Activated CD8-positive, alpha-beta T cell treated with anti-CD3 and anti-CD28 coated beads, Interleukin-2, amount 10 ng/mL, durations not matched to agents 7 days and 5 days (primary cell): Measurements from ENCODE around the gene TSPAN16. TPM values are rescaled to one million over a fixed set of nuclear protein-coding genes. Genes with fewer than 3 reads are reported as not detected.
"Not testable (repeated sequence)": the region's sequence is repeated elsewhere in the genome, so short reads cannot be mapped to it uniquely, and the experiment has no call there.

Experiments used
- ATAC-seq: fragments of 150-1000 bp; cut with Tn5 transposase; one replicate; pipeline ENCODE4 v1.10.0; 2021; ENCODE audit warnings: moderate library complexity
- CTCF ChIA-PET: fragments of 350-600 bp; sonication (Branson Sonifier 250); formaldehyde crosslinking; loops from one replicate; lab custom pipeline; 2021; ENCODE audit warnings: antibody characterized with exemption; lab: Charles Lee
- POLR2A ChIA-PET: fragments of 350-600 bp; sonication (Branson Sonifier 250); formaldehyde crosslinking; loops from one replicate; lab custom pipeline; 2021; ENCODE audit warnings: antibody characterized with exemption; lab: Charles Lee
- DNase-seq: peaks from one replicate; pipeline ENCODE4 v3.0.0-alpha.2; 2020
- H3K27ac Mint-ChIP-seq: one replicate; pipeline ENCODE4 v1.8.0; 2021; ENCODE audit warnings: mild to moderate bottlenecking, mixed read lengths
- H3K27me3 Mint-ChIP-seq: one replicate; pipeline ENCODE4 v1.8.0; 2021; ENCODE audit warnings: low read depth, mixed read lengths
- H3K36me3 Mint-ChIP-seq: one replicate; pipeline ENCODE4 v1.8.0; 2021; ENCODE audit warnings: low read depth, mixed read lengths
- H3K4me1 Mint-ChIP-seq: one replicate; pipeline ENCODE4 v1.8.0; 2021; ENCODE audit warnings: low read depth, mixed read lengths
- H3K4me3 Mint-ChIP-seq: one replicate; pipeline ENCODE4 v1.8.0; 2021; ENCODE audit warnings: mild to moderate bottlenecking, mixed read lengths
- H3K9me3 Mint-ChIP-seq: one replicate; pipeline ENCODE4 v1.8.0; 2022; ENCODE audit warnings: mixed read lengths; ENCODE audit not compliant: insufficient read depth
- total RNA-seq, 2 experiments: library from RNA; stranded (reverse); gene quantifications; one replicate each; pipeline ENCODE4 v1.2.3, GENCODE V29; 2021

The TSPAN16 gene
- total RNA-seq, 2 experiments from 2014 or later = not detected

GRCh38 chr19:11349171-11349570, 53.2 kb downstream of the TSPAN16 start:
- peaks cover 6% of the 10 kb centered on the region for H3K9me3 Mint-ChIP-seq
- peaks cover 26% of the 10 kb centered on the region for H3K4me1 Mint-ChIP-seq
- ATAC-seq (no peak), DNase-seq (no peak)
- ChIA-PET CTCF (no interaction called here), POLR2A (interaction anchor here (0.8 to 1.1 kb wide), 2 partner anchors 9 to 25 kb away, joined by 3 to 4 read pairs; partner anchors contain the start of gene SWSAP1)
- no peak overlapping the region for H3K4me3 Mint-ChIP-seq
- no peak overlapping the region for H3K27ac Mint-ChIP-seq
- peaks cover 7% of the 10 kb centered on the region for H3K36me3 Mint-ChIP-seq
- H3K27me3 Mint-ChIP-seq = no peaks in the 10 kb centered on the region

GRCh38 chr19:11354102-11354501, 58.1 kb downstream of the TSPAN16 start:
- H3K36me3 Mint-ChIP-seq, H3K27me3 Mint-ChIP-seq, H3K9me3 Mint-ChIP-seq, H3K4me3 Mint-ChIP-seq, ATAC-seq, CTCF ChIA-PET, DNase-seq, H3K27ac Mint-ChIP-seq: not testable (repeated sequence)
- H3K4me1 Mint-ChIP-seq = peaks cover 13% of the 10 kb centered on the region
- POLR2A ChIA-PET = interaction anchor here (0.6 kb wide), 2 partner anchors 95 to 98 kb away, joined by 3 read pairs; no protein-coding TSS in a partner anchor

GRCh38 chr19:11355160-11356073, 59.5 kb downstream of the TSPAN16 start, which contains the start of gene PLPPR2:
TSS of gene PLPPR2 (plus strand) at chr19:11355432. CDS start at chr19:11357674, 2,242 bp downstream.
- peaks cover 10% of the 10 kb centered on the region for H3K27me3 Mint-ChIP-seq
- ATAC-seq = peak; percentile 91
- POLR2A ChIA-PET = no interaction called here
- no peaks in the 10 kb centered on the region for H3K36me3 Mint-ChIP-seq
- CTCF ChIA-PET = no interaction called here
- no peak within 1 kb of the TSS for H3K27ac Mint-ChIP-seq
- H3K4me3 Mint-ChIP-seq = peak within 1 kb of the TSS; percentile 8
- H3K4me1 Mint-ChIP-seq = peaks cover 13% of the 10 kb centered on the region
- no peaks in the 10 kb centered on the region for H3K9me3 Mint-ChIP-seq
- DNase-seq = peak; percentile 85

DNA sequence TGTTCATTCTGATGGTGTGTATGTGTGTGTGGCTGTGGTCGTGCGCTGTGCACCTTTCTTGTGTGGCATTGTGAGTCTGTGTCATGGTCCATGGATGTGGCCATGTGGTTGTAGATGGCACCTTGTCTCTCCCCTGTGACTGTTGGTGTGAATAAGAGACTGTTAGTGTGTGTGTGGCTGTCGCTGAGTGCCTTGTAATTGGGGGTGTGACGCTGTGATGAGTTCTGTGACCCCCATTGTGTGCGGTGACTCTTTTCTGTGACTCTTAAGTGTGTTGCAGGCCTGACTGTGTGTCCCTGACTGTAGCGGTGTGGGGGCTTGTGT, 60.1 kb downstream of the TSPAN16 start:
- POLR2A ChIA-PET = no interaction called here
- CTCF ChIA-PET = no interaction called here
- no peaks in the 10 kb centered on the region for H3K9me3 Mint-ChIP-seq
- no peak for ATAC-seq
- H3K4me3 Mint-ChIP-seq = peak overlapping the region; percentile 8
- no peaks in the 10 kb centered on the region for H3K36me3 Mint-ChIP-seq
- H3K4me1 Mint-ChIP-seq = peaks cover 13% of the 10 kb centered on the region
- peaks cover 10% of the 10 kb centered on the region for H3K27me3 Mint-ChIP-seq
- H3K27ac Mint-ChIP-seq = no peak overlapping the region
- no peak for DNase-seq

GRCh38 chr19:11356676-11357550, 61.0 kb downstream of the TSPAN16 start:
- Mint-ChIP-seq H3K4me3 (no peak overlapping the region), H3K9me3 (no peaks in the 10 kb centered on the region), H3K27me3 (peaks cover 10% of the 10 kb centered on the region), H3K36me3 (no peaks in the 10 kb centered on the region), H3K4me1 (peaks cover 13% of the 10 kb centered on the region), H3K27ac (no peak overlapping the region)
- DNase-seq (no peak), ATAC-seq (no peak)
- ChIA-PET CTCF (no interaction called here), POLR2A (interaction anchor here (0.7 kb wide), 1 partner anchor 1042 kb away, joined by 3 read pairs; no protein-coding TSS in a partner anchor)

DNA sequence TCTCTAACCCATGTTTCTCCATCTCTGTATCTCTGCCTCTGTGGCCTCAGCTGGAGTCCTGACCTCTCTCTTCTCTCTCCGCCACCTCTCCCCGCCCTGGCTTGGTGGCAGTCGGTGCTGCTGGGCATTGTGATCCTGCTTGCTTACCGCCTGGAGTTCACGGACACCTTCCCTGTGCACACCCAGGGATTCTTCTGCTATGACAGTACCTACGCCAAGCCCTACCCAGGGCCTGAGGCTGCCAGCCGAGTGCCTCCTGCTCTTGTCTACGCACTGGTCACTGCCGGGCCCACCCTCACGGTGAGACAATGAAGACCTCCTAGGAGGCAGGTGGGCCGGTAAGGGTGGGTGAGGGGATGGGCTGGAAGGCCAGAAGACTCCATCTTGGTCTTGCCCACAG, 63.5 kb downstream of the TSPAN16 start:
- Mint-ChIP-seq H3K36me3 (no peaks in the 10 kb centered on the region), H3K4me3 (no peak overlapping the region), H3K27me3 (peaks cover 10% of the 10 kb centered on the region), H3K27ac (no peak overlapping the region), H3K9me3 (no peaks in the 10 kb centered on the region), H3K4me1 (peaks cover 11% of the 10 kb centered on the region)
- ChIA-PET POLR2A (interaction anchor here (0.9 kb wide), 1 partner anchor 47 kb away, joined by 3 read pairs; no protein-coding TSS in a partner anchor), CTCF (no interaction called here)
- no peak for ATAC-seq
- DNase-seq = no peak

DNA sequence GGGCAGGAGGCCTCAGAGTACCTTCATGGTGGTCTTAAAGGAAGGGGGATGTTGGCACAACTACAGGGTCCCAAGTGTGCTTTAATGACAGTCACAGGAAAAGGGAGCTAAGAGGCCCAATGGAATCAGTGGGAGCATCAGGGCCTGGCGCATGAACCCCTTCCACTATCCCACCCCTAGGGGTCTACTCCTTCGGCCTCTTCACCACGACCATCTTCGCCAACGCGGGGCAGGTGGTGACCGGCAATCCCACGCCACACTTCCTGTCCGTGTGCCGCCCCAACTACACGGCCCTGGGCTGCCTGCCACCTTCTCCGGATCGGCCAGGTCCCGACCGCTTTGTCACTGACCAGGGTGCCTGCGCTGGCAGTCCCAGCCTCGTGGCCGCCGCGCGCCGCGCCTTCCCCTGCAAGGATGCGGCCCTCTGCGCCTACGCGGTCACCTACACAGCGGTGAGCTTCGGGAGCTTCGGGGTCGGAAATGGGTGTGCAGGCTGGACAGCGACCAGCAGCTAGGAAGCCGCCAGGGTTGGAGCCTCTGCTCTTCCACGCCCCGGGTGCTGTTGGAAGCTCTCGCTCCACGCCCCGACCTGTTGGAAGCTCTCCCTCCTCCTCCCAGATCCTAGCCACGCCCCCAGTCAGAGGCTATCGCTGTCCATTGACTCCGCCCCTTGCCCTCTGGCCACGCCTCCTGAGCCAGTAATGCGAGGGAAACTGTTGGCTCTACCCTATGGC, 65.2 kb downstream of the TSPAN16 start:
- no peak overlapping the region for H3K27ac Mint-ChIP-seq
- peaks cover 3% of the 10 kb centered on the region for H3K27me3 Mint-ChIP-seq

GRCh38 chr19:11361771-11362731, 66.1 kb downstream of the TSPAN16 start:
- no peak overlapping the region for H3K4me3 Mint-ChIP-seq
- H3K36me3 Mint-ChIP-seq = no peaks in the 10 kb centered on the region
- no peaks in the 10 kb centered on the region for H3K4me1 Mint-ChIP-seq
- H3K27me3 Mint-ChIP-seq = no peaks in the 10 kb centered on the region
- DNase-seq (no peak), ATAC-seq (no peak)
- no peak overlapping the region for H3K27ac Mint-ChIP-seq
- ChIA-PET POLR2A (no interaction called here), CTCF (no interaction called here)
- no peaks in the 10 kb centered on the region for H3K9me3 Mint-ChIP-seq

More for the DNA sequence above, 65.2 kb downstream of the TSPAN16 start:
- no peaks in the 10 kb centered on the region for H3K9me3 Mint-ChIP-seq
- no peaks in the 10 kb centered on the region for H3K36me3 Mint-ChIP-seq
- CTCF ChIA-PET = no interaction called here
- POLR2A ChIA-PET = no interaction called here
- H3K4me1 Mint-ChIP-seq = peaks cover 2% of the 10 kb centered on the region
- DNase-seq (no peak), ATAC-seq (no peak)
- no peak overlapping the region for H3K4me3 Mint-ChIP-seq

- ATAC-seq (no peak), DNase-seq (no peak)
- POLR2A ChIA-PET = no interaction called here
- Mint-ChIP-seq H3K27me3 (no peaks in the 10 kb centered on the region), H3K9me3 (no peaks in the 10 kb centered on the region), H3K36me3 (no peaks in the 10 kb centered on the region), H3K4me3 (no peak overlapping the region), H3K4me1 (no peaks in the 10 kb centered on the region), H3K27ac (no peak overlapping the region)
- CTCF ChIA-PET = no interaction called here
Measured at GRCh38 chr19:11363881-11364280, 67.9 kb downstream of the TSPAN16 start.

DNA sequence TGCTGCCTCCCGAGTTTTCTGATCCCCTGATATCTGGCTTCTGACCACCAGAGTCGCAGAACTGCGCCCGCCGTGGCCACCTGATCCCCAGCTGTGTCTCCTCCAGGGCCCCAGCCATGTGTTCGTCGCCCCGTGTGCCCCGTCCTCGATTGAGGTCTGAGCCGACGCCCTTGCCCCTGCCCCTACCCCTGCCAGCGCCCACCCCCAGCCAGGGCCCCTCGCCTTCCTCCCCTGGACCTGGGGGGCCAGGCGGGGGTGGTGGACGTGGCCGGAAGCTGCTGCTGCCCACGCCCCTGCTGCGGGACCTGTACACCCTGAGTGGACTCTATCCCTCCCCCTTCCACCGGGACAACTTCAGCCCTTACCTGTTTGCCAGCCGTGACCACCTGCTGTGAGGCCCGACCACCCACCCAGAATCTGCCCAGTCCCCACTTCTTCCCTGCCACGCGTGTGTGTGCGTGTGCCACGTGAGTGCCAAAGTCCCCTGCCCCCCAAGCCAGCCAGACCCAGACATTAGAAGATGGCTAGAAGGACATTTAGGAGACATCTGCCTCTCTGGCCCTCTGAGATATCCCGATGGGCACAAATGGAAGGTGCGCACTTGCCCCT, 68.4 kb downstream of the TSPAN16 start:
- H3K4me1 Mint-ChIP-seq = no peaks in the 10 kb centered on the region
- CTCF ChIA-PET = no interaction called here
- POLR2A ChIA-PET = no interaction called here
- DNase-seq (no peak), ATAC-seq (no peak)
- H3K9me3 Mint-ChIP-seq = no peaks in the 10 kb centered on the region
- no peaks in the 10 kb centered on the region for H3K27me3 Mint-ChIP-seq
- peaks cover 3% of the 10 kb centered on the region for H3K36me3 Mint-ChIP-seq
- H3K27ac Mint-ChIP-seq = no peak overlapping the region
- H3K4me3 Mint-ChIP-seq = no peak overlapping the region
